ENCODE data around the gene TPM3.

The TPM3 gene

GRCh38 chr1:154186852-154187501 is 4.9 kb downstream of the TPM3 start:
- DNase-seq, result peak in 1 of 2 experiments; percentile 11
- TF ChIP-seq POLR2A (IDR thresholded peaks at IDR 0.05; ENCODE audit: low read length) (no peak), GATA1 (IDR thresholded peaks at IDR 0.05; ENCODE audit: low read depth, low read length) (no peak)

GRCh38 chr1:154186177-154186576 is 5.7 kb downstream of the TPM3 start:
- peak; percentile 82 to 86 for DNase-seq
- TF ChIP-seq POLR2A (IDR thresholded peaks at IDR 0.05; ENCODE audit: low read length) (no peak), GATA1 (IDR thresholded peaks at IDR 0.05; ENCODE audit: low read depth, low read length) (no peak)

GRCh38 chr1:154183046-154183915 is 8.6 kb downstream of the TPM3 start:
- TF ChIP-seq POLR2A (IDR thresholded peaks at IDR 0.05; ENCODE audit: low read length) (peak; percentile 99), GATA1 (IDR thresholded peaks at IDR 0.05; ENCODE audit: low read depth, low read length) (no peak)

GRCh38 chr1:154182344-154183045 is 9.4 kb downstream of the TPM3 start:
- DNase-seq, result peak; percentile 74 to 82
- TF ChIP-seq GATA1 (IDR thresholded peaks at IDR 0.05; ENCODE audit: low read depth, low read length), result no peak

More at GRCh38 chr1:154183046-154183915, 8.6 kb downstream of the TPM3 start:
- DNase-seq, result peak; percentile 95 to 97

GRCh38 chr1:154181944-154182343 is 10.0 kb downstream of the TPM3 start:
- no peak for TF ChIP-seq POLR2A (IDR thresholded peaks at IDR 0.05; ENCODE audit: low read length)
- no peak for TF ChIP-seq GATA1 (IDR thresholded peaks at IDR 0.05; ENCODE audit: low read depth, low read length)
- peak; percentile 66 to 73 for DNase-seq

- no peak for TF ChIP-seq GATA1 (IDR thresholded peaks at IDR 0.05; ENCODE audit: low read depth, low read length)
- TF ChIP-seq POLR2A (IDR thresholded peaks at IDR 0.05; ENCODE audit: low read length), result no peak
- DNase-seq, result no peak
Observed at GRCh38 chr1:154179946-154180687, 11.8 kb downstream of the TPM3 start.

- peak; percentile 75 to 77 for DNase-seq
- TF ChIP-seq GATA1 (IDR thresholded peaks at IDR 0.05; ENCODE audit: low read depth, low read length) (no peak), POLR2A (IDR thresholded peaks at IDR 0.05; ENCODE audit: low read length) (no peak)
Observed at GRCh38 chr1:154178911-154179811, 12.7 kb downstream of the TPM3 start.

GRCh38 chr1:154178013-154178412 is 13.9 kb downstream of the TPM3 start:
- peak; percentile 83 to 85 for DNase-seq
- TF ChIP-seq GATA1 (IDR thresholded peaks at IDR 0.05; ENCODE audit: low read depth, low read length), result no peak
- TF ChIP-seq POLR2A (IDR thresholded peaks at IDR 0.05; ENCODE audit: low read length), result peak; percentile 1

- TF ChIP-seq GATA1 (IDR thresholded peaks at IDR 0.05; ENCODE audit: low read depth, low read length), result no peak
- TF ChIP-seq POLR2A (IDR thresholded peaks at IDR 0.05; ENCODE audit: low read length), result no peak
- DNase-seq, result peak; percentile 18 to 64
Observed at GRCh38 chr1:154176337-154176736, 15.6 kb downstream of the TPM3 start.

- TF ChIP-seq GATA1 (IDR thresholded peaks at IDR 0.05; ENCODE audit: low read depth, low read length) (no peak), POLR2A (IDR thresholded peaks at IDR 0.05; ENCODE audit: low read length) (no peak)
- DNase-seq, result no peak
Observed at GRCh38 chr1:154174654-154175053, 17.2 kb downstream of the TPM3 start.

- TF ChIP-seq GATA1 (IDR thresholded peaks at IDR 0.05; ENCODE audit: low read depth, low read length) (no peak), POLR2A (IDR thresholded peaks at IDR 0.05; ENCODE audit: low read length) (no peak)
- no peak for DNase-seq
Observed at GRCh38 chr1:154171880-154172279, 20.0 kb downstream of the TPM3 start.

- no peak for TF ChIP-seq GATA1 (IDR thresholded peaks at IDR 0.05; ENCODE audit: low read depth, low read length)
- no peak for DNase-seq
Observed at GRCh38 chr1:154171223-154171583, 20.7 kb downstream of the TPM3 start.
